ENCODE results near the gene BMX.

DNA sequence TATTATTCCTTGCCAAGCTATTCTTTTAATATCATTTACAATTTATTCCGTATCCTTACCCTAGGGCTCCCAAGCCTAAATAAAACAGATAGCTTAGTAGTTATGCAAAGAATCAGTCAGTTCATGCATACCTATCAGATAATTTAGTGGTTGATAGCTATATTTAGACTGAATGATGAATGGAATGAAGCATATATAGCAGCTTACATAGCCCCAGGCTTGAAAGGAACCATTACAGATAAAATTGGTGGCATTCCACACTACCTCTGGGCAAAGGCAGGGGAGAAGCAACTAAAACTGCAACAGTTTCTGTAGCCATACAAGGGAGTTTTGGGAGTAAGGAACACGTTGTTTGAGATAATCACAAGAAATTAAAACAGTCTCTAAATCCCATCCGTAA is 97.4 kb downstream of the BMX start:
- TF ChIP-seq, protein P1, sequence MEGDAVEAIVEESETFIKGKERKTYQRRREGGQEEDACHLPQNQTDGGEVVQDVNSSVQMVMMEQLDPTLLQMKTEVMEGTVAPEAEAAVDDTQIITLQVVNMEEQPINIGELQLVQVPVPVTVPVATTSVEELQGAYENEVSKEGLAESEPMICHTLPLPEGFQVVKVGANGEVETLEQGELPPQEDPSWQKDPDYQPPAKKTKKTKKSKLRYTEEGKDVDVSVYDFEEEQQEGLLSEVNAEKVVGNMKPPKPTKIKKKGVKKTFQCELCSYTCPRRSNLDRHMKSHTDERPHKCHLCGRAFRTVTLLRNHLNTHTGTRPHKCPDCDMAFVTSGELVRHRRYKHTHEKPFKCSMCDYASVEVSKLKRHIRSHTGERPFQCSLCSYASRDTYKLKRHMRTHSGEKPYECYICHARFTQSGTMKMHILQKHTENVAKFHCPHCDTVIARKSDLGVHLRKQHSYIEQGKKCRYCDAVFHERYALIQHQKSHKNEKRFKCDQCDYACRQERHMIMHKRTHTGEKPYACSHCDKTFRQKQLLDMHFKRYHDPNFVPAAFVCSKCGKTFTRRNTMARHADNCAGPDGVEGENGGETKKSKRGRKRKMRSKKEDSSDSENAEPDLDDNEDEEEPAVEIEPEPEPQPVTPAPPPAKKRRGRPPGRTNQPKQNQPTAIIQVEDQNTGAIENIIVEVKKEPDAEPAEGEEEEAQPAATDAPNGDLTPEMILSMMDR (IDR thresholded peaks at IDR 0.05): no peak
- no peak for TF ChIP-seq POLR2A (IDR thresholded peaks at IDR 0.05)
